Measurements from ENCODE around the gene KIF20A. TPM values are rescaled to one million over a fixed set of nuclear protein-coding genes. Genes with fewer than 3 reads are reported as not detected.

The KIF20A gene
- total RNA-seq, 1 donor from 2014 or later: 26.8 TPM

- H3K27ac Mint-ChIP-seq: no peak overlapping the region
Measured at GRCh38 chr5:138159666-138160065, 19.2 kb upstream of the KIF20A start.

GRCh38 chr5:138160706-138161105 is 18.2 kb upstream of the KIF20A start:
- Mint-ChIP-seq H3K4me3 (no peak overlapping the region), H3K27me3 (ENCODE audit: low read depth) (no peaks in the 10 kb centered on the region), H3K36me3 (peaks cover 60% of the 10 kb centered on the region), H3K4me1 (no peaks in the 10 kb centered on the region), H3K27ac (no peak overlapping the region), H3K9me3 (no peaks in the 10 kb centered on the region)
- DNase-seq (ENCODE audit: low spot score in 2 of 2, unreplicated experiment in 2 of 2): no peak
- TF ChIP-seq CTCF (IDR thresholded peaks at IDR 0.05; ENCODE audit: unreplicated experiment): no peak

More at GRCh38 chr5:138159666-138160065, 19.2 kb upstream of the KIF20A start:
- Mint-ChIP-seq H3K36me3 (peaks cover 54% of the 10 kb centered on the region), H3K9me3 (no peaks in the 10 kb centered on the region), H3K27me3 (ENCODE audit: low read depth) (no peaks in the 10 kb centered on the region), H3K4me3 (no peak overlapping the region), H3K4me1 (no peaks in the 10 kb centered on the region)
- TF ChIP-seq CTCF (IDR thresholded peaks at IDR 0.05; ENCODE audit: unreplicated experiment): no peak
- no peak for DNase-seq (ENCODE audit: low spot score in 2 of 2, unreplicated experiment in 2 of 2)

- H3K27me3 Mint-ChIP-seq (ENCODE audit: low read depth): no peaks in the 10 kb centered on the region
- H3K9me3 Mint-ChIP-seq: no peaks in the 10 kb centered on the region
- H3K27ac Mint-ChIP-seq: no peak overlapping the region
- H3K4me1 Mint-ChIP-seq: no peaks in the 10 kb centered on the region
- DNase-seq (ENCODE audit: low spot score in 2 of 2, unreplicated experiment in 2 of 2): no peak
- no peak for TF ChIP-seq CTCF (IDR thresholded peaks at IDR 0.05; ENCODE audit: unreplicated experiment)
- H3K4me3 Mint-ChIP-seq: no peak overlapping the region
- H3K36me3 Mint-ChIP-seq: peaks cover 66% of the 10 kb centered on the region
Measured at GRCh38 chr5:138163721-138164120, 15.2 kb upstream of the KIF20A start.

GRCh38 chr5:138169124-138169523 is 9.8 kb upstream of the KIF20A start:
- TF ChIP-seq CTCF (IDR thresholded peaks at IDR 0.05; ENCODE audit: unreplicated experiment): no peak
- no peak for DNase-seq (ENCODE audit: low spot score in 2 of 2, unreplicated experiment in 2 of 2)
- no peaks in the 10 kb centered on the region for H3K4me1 Mint-ChIP-seq
- peaks cover 60% of the 10 kb centered on the region for H3K36me3 Mint-ChIP-seq
- no peak overlapping the region for H3K4me3 Mint-ChIP-seq
- no peaks in the 10 kb centered on the region for H3K9me3 Mint-ChIP-seq
- no peak overlapping the region for H3K27ac Mint-ChIP-seq
- no peaks in the 10 kb centered on the region for H3K27me3 Mint-ChIP-seq (ENCODE audit: low read depth)

DNA sequence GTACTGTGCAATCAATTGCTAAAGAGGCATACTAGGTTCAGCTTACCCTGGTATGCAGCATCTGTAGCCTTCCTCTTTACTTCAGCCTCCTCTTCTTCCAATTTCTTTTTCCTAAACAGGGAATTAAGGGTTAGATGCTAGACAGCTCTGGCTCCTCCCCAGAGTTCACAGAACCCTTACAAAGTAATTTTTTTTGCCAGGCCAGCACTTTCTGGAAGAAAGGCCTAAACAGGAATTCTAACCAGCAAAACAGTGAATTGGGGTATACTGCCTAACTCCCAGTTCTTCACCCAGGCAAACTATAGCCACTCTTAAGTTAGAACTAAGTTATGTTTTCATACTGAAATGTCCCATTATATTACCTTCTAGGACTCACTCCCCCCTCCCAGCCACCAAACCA is 8.6 kb upstream of the KIF20A start:
- TF ChIP-seq CTCF (IDR thresholded peaks at IDR 0.05; ENCODE audit: unreplicated experiment): no peak
- no peaks in the 10 kb centered on the region for H3K27me3 Mint-ChIP-seq (ENCODE audit: low read depth)
- peaks cover 52% of the 10 kb centered on the region for H3K36me3 Mint-ChIP-seq
- no peak for DNase-seq (ENCODE audit: low spot score in 2 of 2, unreplicated experiment in 2 of 2)
- no peak overlapping the region for H3K27ac Mint-ChIP-seq
- H3K4me1 Mint-ChIP-seq: no peaks in the 10 kb centered on the region
- H3K4me3 Mint-ChIP-seq: no peak overlapping the region
- no peaks in the 10 kb centered on the region for H3K9me3 Mint-ChIP-seq

DNA sequence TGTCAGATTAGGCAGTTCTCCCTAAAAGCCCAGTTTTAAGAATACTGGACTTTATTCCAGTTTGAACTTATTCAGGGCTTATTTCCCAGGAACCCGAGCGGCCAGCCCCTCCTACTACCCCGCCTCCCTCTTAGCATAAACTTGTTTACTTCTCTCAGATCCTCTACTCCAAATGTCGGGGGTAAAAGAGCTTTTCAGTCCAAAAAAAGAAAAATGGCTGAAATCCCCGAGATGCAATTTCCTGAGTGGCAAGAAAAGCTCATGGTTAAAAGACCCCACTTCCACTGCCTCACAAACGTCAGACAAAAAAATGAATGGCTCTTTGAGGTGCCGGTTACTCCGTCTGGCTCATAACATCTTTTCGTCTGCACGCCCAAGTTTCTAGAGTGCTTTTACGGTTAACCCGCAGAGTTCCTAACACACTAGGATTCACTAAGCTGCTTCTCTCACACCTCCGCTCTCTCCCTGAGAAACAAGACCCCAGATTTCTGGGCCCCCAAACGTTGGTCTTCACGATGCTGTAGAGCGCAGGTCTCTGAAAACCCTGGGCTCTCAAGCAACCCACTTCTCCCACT is 884 bp upstream of the KIF20A start:
- Mint-ChIP-seq H3K9me3 (no peaks in the 10 kb centered on the region), H3K36me3 (peaks cover 11% of the 10 kb centered on the region), H3K4me1 (peaks cover 24% of the 10 kb centered on the region), H3K27ac (no peak overlapping the region), H3K4me3 (no peak overlapping the region), H3K27me3 (ENCODE audit: low read depth) (no peaks in the 10 kb centered on the region)
- no peak for TF ChIP-seq CTCF (IDR thresholded peaks at IDR 0.05; ENCODE audit: unreplicated experiment)
- DNase-seq (ENCODE audit: low spot score in 2 of 2, unreplicated experiment in 2 of 2): no peak

Measured in mesothelial cell of epicardium (in vitro differentiated cells).